HG03108 (cell line): Measurements from ENCODE around the gene PTPRN2.

Experiments
- ATAC-seq: cut with Tn5 transposase; IDR thresholded peaks from one replicate; pipeline ENCODE4 v1.9.1; 2021; ENCODE audit warnings: moderate library complexity; ENCODE audit not compliant: unreplicated experiment

The PTPRN2 gene

GRCh38 chr7:157978766-157979165, 608.9 kb downstream of the PTPRN2 start:
- ATAC-seq: no peak

GRCh38 chr7:157977717-157978496, 609.7 kb downstream of the PTPRN2 start:
- ATAC-seq: no peak

GRCh38 chr7:157977306-157977705, 610.3 kb downstream of the PTPRN2 start:
- no peak for ATAC-seq

- ATAC-seq: no peak
These were observed 611.2 kb downstream of the PTPRN2 start for GRCh38 chr7:157976406-157976805.

- no peak for ATAC-seq
These were observed 611.9 kb downstream of the PTPRN2 start for GRCh38 chr7:157975401-157976372.

GRCh38 chr7:157974678-157975230, 612.9 kb downstream of the PTPRN2 start:
- ATAC-seq: no peak

GRCh38 chr7:157973971-157974677, 613.5 kb downstream of the PTPRN2 start:
- no peak for ATAC-seq

- no peak for ATAC-seq
These were observed 614.7 kb downstream of the PTPRN2 start for GRCh38 chr7:157972914-157973313.

- ATAC-seq: no peak
These were observed 616.1 kb downstream of the PTPRN2 start for GRCh38 chr7:157971501-157971900.

GRCh38 chr7:157970744-157971143, 616.9 kb downstream of the PTPRN2 start:
- ATAC-seq: no peak

GRCh38 chr7:157969995-157970394, 617.6 kb downstream of the PTPRN2 start:
- ATAC-seq: no peak

GRCh38 chr7:157966490-157966889, 621.1 kb downstream of the PTPRN2 start:
- ATAC-seq: no peak

GRCh38 chr7:157964521-157964920, 623.1 kb downstream of the PTPRN2 start:
- no peak for ATAC-seq

- no peak for ATAC-seq
These were observed 623.6 kb downstream of the PTPRN2 start for GRCh38 chr7:157964016-157964415.

- ATAC-seq: no peak
These were observed 624.1 kb downstream of the PTPRN2 start for GRCh38 chr7:157963526-157963925.

GRCh38 chr7:157962458-157963306, 624.9 kb downstream of the PTPRN2 start:
- ATAC-seq: no peak

- ATAC-seq: no peak
These were observed 625.7 kb downstream of the PTPRN2 start for GRCh38 chr7:157961731-157962457.

GRCh38 chr7:157955348-157955999, 632.1 kb downstream of the PTPRN2 start:
- ATAC-seq: no peak

- ATAC-seq: no peak
These were observed 632.7 kb downstream of the PTPRN2 start for GRCh38 chr7:157954901-157955300.
